Mesodermal cell (in vitro differentiated cells): Measurements from ENCODE around the gene SCYGR3.

ENCODE experiments used
- H3K27ac ChIP-seq: 2 replicates; pipeline ENCODE4 v1.7.0; 2013; ENCODE audit warnings: mild to moderate bottlenecking, low read depth, low read length, moderate library complexity; ENCODE audit not compliant: severe bottlenecking
- H3K36me3 ChIP-seq: 2 replicates; pipeline ENCODE4 v1.7.1; 2013; ENCODE audit warnings: mild to moderate bottlenecking, low read length, moderate library complexity; ENCODE audit not compliant: control insufficient read depth, insufficient read depth
- H3K4me1 ChIP-seq: one replicate; pipeline ENCODE4 v1.7.1; 2013; ENCODE audit warnings: mild to moderate bottlenecking, low read length; ENCODE audit not compliant: insufficient read depth, control insufficient read depth, poor library complexity, severe bottlenecking
- H3K4me3 ChIP-seq: 2 replicates; pipeline ENCODE4 v1.7.0; 2013; ENCODE audit warnings: low read length, control low read depth, mild to moderate bottlenecking; ENCODE audit not compliant: insufficient read depth, poor library complexity, severe bottlenecking; ENCODE audit errors: extremely low read depth
- H3K9me3 ChIP-seq: 2 replicates; pipeline ENCODE4 v1.7.1; 2013; ENCODE audit warnings: mild to moderate bottlenecking, low read length, moderate library complexity; ENCODE audit not compliant: control insufficient read depth
- WGBS, 2 experiments: methylation state at CpG; one replicate each; pipeline ENCODE4 v1.1.5; 2013; ENCODE audit warnings: missing lambda C conversion rate in 2 of 2; ENCODE audit not compliant: insufficient coverage in 2 of 2; 5-methylcytosine and 5-hydroxymethylcytosine counted together

The SCYGR3 gene

DNA sequence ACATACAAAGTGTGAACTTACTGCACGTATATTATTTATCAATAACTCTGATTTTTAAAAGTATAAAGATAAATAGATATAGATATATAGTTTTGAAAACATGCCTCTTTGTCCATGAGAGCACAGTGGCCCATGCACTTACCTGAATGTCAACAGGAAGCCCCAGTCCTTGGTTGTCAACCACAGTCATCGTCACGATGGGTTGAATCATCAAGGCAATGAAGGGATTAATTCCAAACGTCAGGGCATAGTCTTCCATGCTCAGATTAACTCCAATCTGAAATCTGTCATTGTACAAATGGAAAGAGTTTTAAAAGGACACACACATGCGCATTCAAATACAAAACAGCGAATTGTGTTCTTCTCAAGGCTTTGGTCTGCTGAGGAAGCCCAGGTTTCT, 18.2 kb upstream of the SCYGR3 start:
- no peaks in the 10 kb centered on the region for H3K9me3 ChIP-seq
- H3K4me1 ChIP-seq = no peaks in the 10 kb centered on the region
- WGBS, 2 experiments = 86 to 96% methylated on average over 5 of the region's 6 CpGs
- no peak overlapping the region for H3K27ac ChIP-seq
- no peaks in the 10 kb centered on the region for H3K36me3 ChIP-seq
- no peak overlapping the region for H3K4me3 ChIP-seq

DNA sequence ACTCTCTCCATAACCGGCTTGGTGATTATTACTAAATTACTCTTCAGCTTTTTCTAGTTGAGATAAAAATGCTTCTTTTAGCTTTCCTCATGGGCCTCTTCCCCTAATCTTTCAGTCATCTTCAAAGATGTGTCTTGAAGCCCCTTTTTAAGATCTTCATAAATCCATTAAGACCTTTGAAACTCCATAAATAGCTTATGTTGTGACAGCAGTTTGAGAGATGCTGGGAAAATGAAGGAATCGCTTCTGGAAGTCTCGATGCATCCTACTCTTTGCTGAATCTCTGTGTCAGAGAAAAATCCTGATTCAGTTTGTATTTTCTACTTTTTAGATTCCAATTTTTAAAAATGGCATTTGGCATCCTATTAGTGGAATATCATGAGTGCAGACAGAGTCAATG, 15.7 kb upstream of the SCYGR3 start:
- WGBS, 2 experiments = 94 to 100% methylated on average over 1 to 2 of the region's 3 CpGs

DNA sequence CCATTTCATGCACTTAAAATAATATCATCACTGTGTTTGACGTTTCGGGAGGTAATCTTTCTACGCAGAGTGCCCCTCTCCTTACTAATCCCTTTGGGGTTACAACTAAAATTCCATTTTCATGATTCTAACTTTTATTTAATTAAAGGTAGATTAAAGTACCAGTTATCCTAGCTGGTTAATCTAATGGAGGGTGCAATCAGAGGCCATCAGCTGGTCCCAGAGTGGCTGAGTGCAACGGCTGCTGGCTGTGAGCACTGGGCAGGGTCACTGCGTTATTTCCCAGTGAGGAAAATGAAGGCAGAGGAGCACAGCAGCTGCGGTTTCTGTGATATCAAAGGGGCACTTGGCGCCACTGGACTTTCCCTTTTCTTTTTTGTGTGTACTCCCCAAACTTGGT, 14.8 kb upstream of the SCYGR3 start:
- Histone ChIP-seq H3K4me1 (no peaks in the 10 kb centered on the region), H3K27ac (no peak overlapping the region), H3K4me3 (no peak overlapping the region), H3K9me3 (no peaks in the 10 kb centered on the region), H3K36me3 (no peaks in the 10 kb centered on the region)
- WGBS, 2 experiments = 86 to 92% methylated on average over 2 to 4 of the region's 7 CpGs

More for the DNA sequence above, 15.7 kb upstream of the SCYGR3 start:
- H3K4me1 ChIP-seq = no peaks in the 10 kb centered on the region
- no peak overlapping the region for H3K27ac ChIP-seq
- H3K4me3 ChIP-seq = no peak overlapping the region
- H3K36me3 ChIP-seq = no peaks in the 10 kb centered on the region
- H3K9me3 ChIP-seq = no peaks in the 10 kb centered on the region

DNA sequence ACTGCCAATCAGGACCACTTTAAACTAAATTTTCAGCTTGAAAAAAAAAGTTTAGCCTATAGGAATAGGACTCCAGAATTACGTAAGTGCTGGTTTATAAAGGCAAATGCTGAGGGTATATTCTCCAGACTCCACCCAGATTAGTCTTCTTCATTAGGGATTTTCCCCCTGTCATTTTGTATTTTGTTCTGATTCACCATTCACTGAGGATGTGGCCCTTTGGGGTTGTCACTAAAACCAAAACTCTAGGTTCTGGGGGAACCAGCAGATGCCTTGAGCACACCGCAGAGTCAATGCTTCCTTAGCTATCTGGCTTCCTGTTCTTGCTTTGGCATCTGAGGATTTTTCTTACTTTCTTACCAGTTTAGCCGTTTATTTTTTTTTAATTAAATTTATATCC, 13.1 kb upstream of the SCYGR3 start:
- Histone ChIP-seq H3K4me1 (peaks cover 7% of the 10 kb centered on the region), H3K36me3 (no peaks in the 10 kb centered on the region), H3K4me3 (no peak overlapping the region), H3K9me3 (peaks cover 2% of the 10 kb centered on the region), H3K27ac (no peak overlapping the region)
- 100% methylated on average over 2 of the region's 3 CpGs; no CpG with 5 or more reads in 1 of the 2 experiments for WGBS, 2 experiments

DNA sequence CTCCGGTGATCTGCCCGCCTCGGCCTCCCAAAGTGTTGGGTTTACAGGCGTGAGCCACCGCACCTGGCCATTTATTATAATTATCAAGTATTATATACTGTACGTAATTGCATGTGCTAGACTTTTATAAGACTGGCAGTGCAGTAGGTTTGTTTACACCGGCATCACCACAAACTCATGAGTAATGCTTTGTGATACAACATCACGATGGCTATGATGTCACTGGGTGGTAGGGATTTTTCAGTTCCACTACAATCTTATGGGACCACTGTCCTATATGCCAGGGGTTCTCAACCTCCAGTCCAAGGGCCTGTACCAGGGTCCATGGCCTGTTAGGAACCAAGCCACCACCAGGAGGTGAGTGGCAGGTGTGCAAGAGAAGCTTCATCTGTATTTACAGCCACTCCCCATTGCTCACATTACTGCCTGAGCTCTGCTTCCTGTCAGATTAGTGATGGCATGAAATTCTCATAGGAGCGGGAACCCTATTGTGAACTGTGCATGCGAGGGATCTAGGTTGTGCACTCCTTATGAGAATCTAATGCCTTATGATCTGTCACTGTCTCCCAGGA, 12.0 kb upstream of the SCYGR3 start:
- WGBS, 2 experiments = 80% methylated on average over 3 of the region's 10 CpGs; no CpG with 5 or more reads in 1 of the 2 experiments
- Histone ChIP-seq H3K4me3 (no peak overlapping the region), H3K27ac (no peak overlapping the region)

DNA sequence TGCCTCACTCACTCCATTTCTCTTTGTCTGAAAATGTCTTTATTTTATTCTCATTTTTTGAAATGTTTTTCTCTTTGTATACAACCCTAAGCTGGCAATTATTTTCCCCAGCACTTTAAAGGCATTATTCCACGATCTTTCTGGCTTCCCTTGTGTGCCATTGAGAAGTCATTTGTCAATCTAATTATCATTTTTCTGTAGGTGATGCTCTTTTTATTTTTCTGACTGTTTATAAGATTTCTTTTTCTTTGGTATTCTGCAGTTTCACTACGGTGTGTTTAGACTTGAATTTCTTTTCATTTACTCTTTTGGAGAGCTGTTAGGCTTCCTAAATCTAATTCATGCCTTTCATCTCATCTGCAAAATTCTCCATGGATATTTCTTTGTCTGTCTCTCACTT, 10.8 kb upstream of the SCYGR3 start:
- no peaks in the 10 kb centered on the region for H3K36me3 ChIP-seq
- peaks cover 7% of the 10 kb centered on the region for H3K4me1 ChIP-seq
- WGBS, 2 experiments = no CpG with 5 or more reads among the region's 2 CpGs
- H3K27ac ChIP-seq = no peak overlapping the region
- H3K4me3 ChIP-seq = no peak overlapping the region
- peaks cover 5% of the 10 kb centered on the region for H3K9me3 ChIP-seq

More for the DNA sequence above, 12.0 kb upstream of the SCYGR3 start:
- Histone ChIP-seq H3K4me1 (peaks cover 7% of the 10 kb centered on the region), H3K9me3 (peaks cover 5% of the 10 kb centered on the region), H3K36me3 (no peaks in the 10 kb centered on the region)

DNA sequence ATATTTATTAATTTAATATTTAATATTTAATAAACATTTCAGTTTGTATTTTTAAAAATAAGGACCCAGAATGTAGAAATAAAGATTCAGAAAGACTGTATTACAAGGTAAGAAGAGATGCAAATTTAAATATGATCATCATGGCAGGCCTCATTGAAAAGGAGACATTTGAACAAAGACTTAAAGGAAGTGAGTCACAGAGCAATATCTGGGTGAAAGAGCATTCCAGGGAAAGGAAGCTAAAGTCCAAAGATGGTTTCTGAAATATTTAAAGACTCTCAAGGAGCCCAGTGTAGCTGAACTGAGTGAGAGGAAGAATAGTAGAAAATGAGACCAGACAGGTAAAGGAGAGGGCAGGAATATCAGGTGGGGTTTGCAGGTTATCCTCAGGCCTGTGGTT, 8.6 kb upstream of the SCYGR3 start:
- peaks cover 5% of the 10 kb centered on the region for H3K9me3 ChIP-seq
- H3K27ac ChIP-seq = no peak overlapping the region
- H3K4me1 ChIP-seq = peaks cover 7% of the 10 kb centered on the region
- no peaks in the 10 kb centered on the region for H3K36me3 ChIP-seq
- no peak overlapping the region for H3K4me3 ChIP-seq

DNA sequence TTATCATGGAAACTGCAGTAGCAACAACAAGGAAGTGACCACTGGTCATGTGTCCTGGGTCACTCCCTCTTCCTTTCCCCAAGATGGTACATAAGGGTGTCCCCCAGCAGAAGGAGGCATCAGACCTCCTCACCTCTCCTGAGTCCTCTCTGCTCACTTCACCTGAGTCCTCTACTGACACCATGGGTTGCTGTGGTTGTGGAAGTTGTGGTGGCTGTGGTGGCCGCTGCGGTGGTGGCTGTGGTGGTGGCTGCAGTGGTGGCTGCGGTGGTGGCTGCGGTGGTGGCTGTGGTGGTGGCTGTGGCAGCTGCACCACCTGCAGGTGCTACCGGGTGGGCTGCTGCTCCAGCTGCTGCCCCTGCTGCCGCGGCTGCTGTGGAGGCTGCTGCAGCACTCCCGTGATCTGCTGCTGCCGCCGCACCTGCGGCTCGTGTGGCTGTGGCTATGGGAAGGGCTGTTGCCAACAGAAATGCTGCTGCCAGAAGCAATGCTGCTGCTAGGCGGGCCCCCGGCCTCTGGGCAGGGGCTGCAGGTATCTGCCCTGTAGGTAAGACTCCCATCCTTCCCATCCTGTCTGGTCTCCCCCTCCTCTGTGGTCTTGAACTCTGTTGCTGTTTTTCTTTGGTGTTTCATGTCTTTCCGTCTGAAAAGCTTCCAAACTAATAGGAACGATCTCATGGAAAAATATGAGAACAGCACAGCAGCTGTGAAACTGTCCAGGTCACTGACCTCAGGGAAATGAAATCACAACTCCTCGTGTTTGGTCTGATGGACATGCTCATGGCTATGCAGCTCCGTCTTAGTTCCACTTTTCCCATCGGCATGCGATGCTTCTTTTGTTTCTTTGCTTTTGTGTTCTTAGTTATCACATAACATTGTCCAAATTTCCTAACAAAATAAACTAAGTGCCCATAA, 2.9 kb upstream of the SCYGR3 start, which contains the start of gene SCYGR4:
Gene SCYGR4 (plus strand): TSS at position 183 of the 915 bp plus-strand sequence. CDS start 0 bp downstream, at position 183.
- Histone ChIP-seq H3K9me3 (peaks cover under 1% of the 10 kb centered on the region), H3K4me1 (no peaks in the 10 kb centered on the region), H3K36me3 (no peaks in the 10 kb centered on the region), H3K4me3 (no peak within 1 kb of the TSS), H3K27ac (no peak within 1 kb of the TSS)
- WGBS, 2 experiments = 86 to 92% methylated on average over 14 of the region's 20 CpGs

DNA sequence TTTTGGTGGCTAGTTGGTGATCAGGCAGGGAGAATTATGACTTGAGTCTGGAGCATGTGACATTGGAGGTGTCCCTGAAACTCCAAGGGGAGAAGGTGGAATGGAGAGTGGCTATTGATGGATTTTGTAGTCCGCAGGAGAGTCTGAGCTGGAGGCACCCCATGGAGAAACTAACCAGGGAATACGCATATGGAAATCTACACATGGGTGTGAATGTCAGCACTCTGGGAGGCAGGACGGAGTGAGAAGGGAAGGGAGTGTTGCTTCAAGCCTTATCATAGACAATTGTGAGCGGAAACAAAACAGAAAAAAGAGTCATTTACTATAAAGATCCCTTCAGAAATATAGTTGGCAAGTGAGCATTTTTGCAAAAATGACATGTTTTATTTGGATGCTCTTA, 2.0 kb upstream of the SCYGR3 start:
- Histone ChIP-seq H3K36me3 (no peaks in the 10 kb centered on the region), H3K4me1 (no peaks in the 10 kb centered on the region), H3K4me3 (no peak overlapping the region), H3K9me3 (no peaks in the 10 kb centered on the region), H3K27ac (no peak overlapping the region)
- 28 to 44% methylated on average over 2 of the region's 4 CpGs for WGBS, 2 experiments

DNA sequence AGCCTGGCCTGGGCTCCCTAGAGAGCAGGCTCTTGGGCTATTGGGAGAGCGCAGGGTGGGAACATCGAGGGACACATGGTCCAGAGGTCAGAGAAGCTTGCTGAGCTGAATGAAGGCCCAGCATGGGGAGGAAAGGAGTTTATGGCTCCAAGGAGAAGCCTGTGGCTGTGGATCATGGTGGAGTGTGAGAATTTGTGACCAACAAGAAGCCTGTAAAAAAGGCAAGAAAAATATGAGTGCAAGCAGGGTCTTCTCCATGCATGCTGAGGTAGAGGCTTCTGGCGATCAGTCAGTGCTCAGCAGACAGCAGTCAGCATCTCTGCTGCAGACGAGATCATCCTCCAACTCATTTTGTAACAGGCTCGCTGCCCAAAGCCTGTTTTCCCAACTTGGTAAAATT, 1.3 kb upstream of the SCYGR3 start:
- 83 to 90% methylated on average over 4 to 5 of the region's 5 CpGs for WGBS, 2 experiments
- Histone ChIP-seq H3K9me3 (no peaks in the 10 kb centered on the region), H3K36me3 (no peaks in the 10 kb centered on the region), H3K27ac (no peak overlapping the region), H3K4me1 (no peaks in the 10 kb centered on the region), H3K4me3 (no peak overlapping the region)

DNA sequence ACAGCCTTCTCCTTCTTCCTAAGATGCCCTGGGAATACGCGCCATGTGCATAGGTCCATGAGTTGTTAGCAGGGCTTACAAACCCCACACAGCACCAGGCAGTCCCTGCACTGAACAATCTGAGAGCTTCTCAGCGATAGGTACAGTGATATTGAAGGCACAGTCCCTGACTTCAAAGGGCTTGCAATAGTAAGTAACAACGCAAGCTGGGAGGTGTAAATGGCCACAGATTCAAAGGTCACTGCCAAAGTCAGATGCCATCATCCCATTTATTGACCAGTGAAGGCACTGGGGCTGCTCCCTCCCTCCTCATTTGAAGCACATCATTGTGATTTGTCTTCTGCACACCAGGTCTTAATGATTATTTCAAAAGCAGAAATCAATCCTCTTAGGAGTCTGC, 541 bp upstream of the SCYGR3 start:
- Histone ChIP-seq H3K4me3 (no peak overlapping the region), H3K4me1 (no peaks in the 10 kb centered on the region), H3K36me3 (no peaks in the 10 kb centered on the region), H3K27ac (no peak overlapping the region), H3K9me3 (no peaks in the 10 kb centered on the region)
- WGBS, 2 experiments = 89 to 100% methylated on average over 1 to 4 of the region's 4 CpGs
